SH-SY5Y (cell line): ENCODE measurements around the gene IFNAR2.

ENCODE experiments used
- GATA2 ChIP-seq: IDR thresholded peaks from 2 replicates; pipeline ENCODE4 v1.6.1; 2011; ENCODE audit warnings: mild to moderate bottlenecking, low read depth, low read length
- GATA3 ChIP-seq: IDR thresholded peaks from 2 replicates; pipeline ENCODE4 v1.6.1; 2011; ENCODE audit warnings: low read depth, mild to moderate bottlenecking, low read length, moderate library complexity

DNA sequence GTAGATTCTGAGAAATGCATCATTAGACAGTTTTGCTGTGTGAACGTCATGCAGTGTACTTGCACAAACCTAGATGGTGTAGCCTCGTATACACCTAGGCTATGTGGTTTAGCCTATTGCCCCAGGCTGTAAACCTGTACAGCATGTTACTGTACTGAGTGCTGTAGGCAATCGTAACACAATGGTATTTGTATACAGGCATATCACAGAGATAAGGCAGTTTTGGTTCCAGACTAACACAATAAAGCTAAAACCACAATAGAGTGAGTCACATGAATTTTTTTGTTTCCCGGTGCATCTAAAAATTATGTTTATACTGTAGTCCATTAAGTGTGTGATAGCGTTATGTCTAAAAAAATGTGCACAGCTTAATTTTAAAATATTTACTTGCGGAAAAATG, 43.3 kb downstream of the IFNAR2 start:
- TF ChIP-seq GATA2 (no peak), GATA3 (no peak)
